Measurements from ENCODE around the gene RERG.

DNA sequence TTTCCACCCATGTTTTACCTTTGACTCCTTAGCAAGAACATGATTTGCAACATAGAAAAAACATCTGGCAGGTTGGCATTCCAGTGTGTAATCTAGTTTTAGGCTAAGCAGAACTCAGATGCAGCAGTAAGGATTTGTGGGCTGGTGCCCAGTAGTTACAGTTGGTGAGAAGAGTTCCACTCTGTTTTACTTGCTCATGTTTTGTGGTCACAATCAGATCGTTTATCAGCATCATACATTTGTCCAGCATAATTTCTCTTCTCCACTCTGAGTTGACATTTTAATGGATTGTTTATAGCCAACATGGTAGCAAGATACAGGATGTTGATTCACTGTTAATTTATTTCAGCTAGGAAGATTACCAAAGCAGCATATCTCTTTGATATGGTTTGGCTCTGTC lies 128.4 kb downstream of the RERG start:
- TF ChIP-seq, protein P1, sequence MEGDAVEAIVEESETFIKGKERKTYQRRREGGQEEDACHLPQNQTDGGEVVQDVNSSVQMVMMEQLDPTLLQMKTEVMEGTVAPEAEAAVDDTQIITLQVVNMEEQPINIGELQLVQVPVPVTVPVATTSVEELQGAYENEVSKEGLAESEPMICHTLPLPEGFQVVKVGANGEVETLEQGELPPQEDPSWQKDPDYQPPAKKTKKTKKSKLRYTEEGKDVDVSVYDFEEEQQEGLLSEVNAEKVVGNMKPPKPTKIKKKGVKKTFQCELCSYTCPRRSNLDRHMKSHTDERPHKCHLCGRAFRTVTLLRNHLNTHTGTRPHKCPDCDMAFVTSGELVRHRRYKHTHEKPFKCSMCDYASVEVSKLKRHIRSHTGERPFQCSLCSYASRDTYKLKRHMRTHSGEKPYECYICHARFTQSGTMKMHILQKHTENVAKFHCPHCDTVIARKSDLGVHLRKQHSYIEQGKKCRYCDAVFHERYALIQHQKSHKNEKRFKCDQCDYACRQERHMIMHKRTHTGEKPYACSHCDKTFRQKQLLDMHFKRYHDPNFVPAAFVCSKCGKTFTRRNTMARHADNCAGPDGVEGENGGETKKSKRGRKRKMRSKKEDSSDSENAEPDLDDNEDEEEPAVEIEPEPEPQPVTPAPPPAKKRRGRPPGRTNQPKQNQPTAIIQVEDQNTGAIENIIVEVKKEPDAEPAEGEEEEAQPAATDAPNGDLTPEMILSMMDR (IDR thresholded peaks at IDR 0.05; ENCODE audit: extremely low read depth in 1 of 2, insufficient read depth in 1 of 2, low read depth in 1 of 2, low read length in 2 of 2) = no peak
- no peak for TF ChIP-seq EZH2 (IDR thresholded peaks at IDR 0.05; ENCODE audit: borderline replicate concordance, low read depth, low read length, severe bottlenecking)
